Osteoblast (primary cell): ENCODE measurements around the gene COG6. TPM values are rescaled to one million over a fixed set of nuclear protein-coding genes. Genes with fewer than 3 reads are reported as not detected.
A peak's percentile ranks its signal among the peaks of the same experiment; 100 is the strongest.

ENCODE experiments used
- DNase-seq: peaks from one replicate; pipeline ENCODE4 v3.0.0; 2011; ENCODE audit warnings: low spot score, mixed read lengths; ENCODE audit not compliant: insufficient read length; ENCODE audit errors: missing footprints
- H2AFZ ChIP-seq: 2 replicates; pipeline ENCODE4 v1.6.0; 2011; ENCODE audit warnings: mild to moderate bottlenecking, low read length
- H3K27ac ChIP-seq: 2 replicates; pipeline ENCODE4 v1.5.1; 2011; ENCODE audit warnings: mild to moderate bottlenecking, low read depth, low read length, moderate library complexity
- H3K27me3 ChIP-seq: 2 replicates; pipeline ENCODE4 v1.6.0; 2012; ENCODE audit warnings: mild to moderate bottlenecking, control low read depth, inconsistent platforms, low read length, moderate library complexity; ENCODE audit not compliant: insufficient read depth
- H3K36me3 ChIP-seq: 2 replicates; pipeline ENCODE4 v1.5.1; 2011; ENCODE audit warnings: mild to moderate bottlenecking, low read length, control low read depth, moderate library complexity; ENCODE audit not compliant: insufficient read depth
- H3K4me1 ChIP-seq: 2 replicates; pipeline ENCODE4 v1.5.1; 2011; ENCODE audit warnings: mild to moderate bottlenecking, low read length, control low read depth, moderate library complexity; ENCODE audit not compliant: insufficient read depth
- H3K4me2 ChIP-seq: 2 replicates; pipeline ENCODE4 v1.6.0; 2011; ENCODE audit warnings: mild to moderate bottlenecking, low read length; ENCODE audit not compliant: insufficient read depth
- H3K4me3 ChIP-seq: fragments of 200-600 bp; sonication (generic); 3 replicates; pipeline ENCODE4 v1.5.1; 2012; ENCODE audit warnings: mild to moderate bottlenecking, low read length, inconsistent platforms; ENCODE audit not compliant: insufficient read depth
- H3K79me2 ChIP-seq: 2 replicates; pipeline ENCODE4 v1.6.0; 2012; ENCODE audit warnings: mild to moderate bottlenecking, low read length, control low read depth, inconsistent platforms; ENCODE audit not compliant: insufficient read depth
- H3K9me3 ChIP-seq: 2 replicates; pipeline ENCODE4 v1.5.1; 2011; ENCODE audit warnings: low read depth, low read length, control low read depth
- H4K20me1 ChIP-seq: 2 replicates; pipeline ENCODE4 v1.6.0; 2012; ENCODE audit warnings: mild to moderate bottlenecking, low read length, control low read depth; ENCODE audit not compliant: insufficient read depth
- CTCF ChIP-seq: IDR thresholded peaks from 2 replicates; pipeline ENCODE4 v1.5.1; 2011; ENCODE audit warnings: mild to moderate bottlenecking, low read depth, low read length, moderate library complexity; ENCODE audit errors: extremely low read depth
- total RNA-seq: library from RNA; depleted of rRNA; stranded (reverse); fragments of >200 nt; gene quantifications from 2 replicates; pipeline ENCODE4 v1.2.3, GENCODE V29; 2012

Gene COG6
- total RNA-seq, 1 donor: 36.2 TPM

- H3K27me3 ChIP-seq: no peaks in the 10 kb centered on the region
- no peaks in the 10 kb centered on the region for H3K9me3 ChIP-seq
- H3K36me3 ChIP-seq: peaks cover 3% of the 10 kb centered on the region
- no peaks in the 10 kb centered on the region for H4K20me1 ChIP-seq
- no peaks in the 10 kb centered on the region for H3K4me1 ChIP-seq
- H3K4me2 ChIP-seq: no peak overlapping the region
- H3K79me2 ChIP-seq: no peaks in the 10 kb centered on the region
- no peak overlapping the region for H3K4me3 ChIP-seq
- H3K27ac ChIP-seq: no peak overlapping the region
- H2AFZ ChIP-seq: no peak overlapping the region
- no peak for DNase-seq
- no peak for TF ChIP-seq CTCF
Observed at GRCh38 chr13:39749528-39749927, 94.1 kb downstream of the COG6 start.

GRCh38 chr13:39751805-39752204 is 96.3 kb downstream of the COG6 start:
- no peak for DNase-seq
- no peak for TF ChIP-seq CTCF
- H2AFZ ChIP-seq: no peak overlapping the region
- no peak overlapping the region for H3K4me2 ChIP-seq
- no peak overlapping the region for H3K27ac ChIP-seq
- H3K79me2 ChIP-seq: no peaks in the 10 kb centered on the region
- H3K4me1 ChIP-seq: no peaks in the 10 kb centered on the region
- H3K36me3 ChIP-seq: peaks cover 9% of the 10 kb centered on the region
- no peaks in the 10 kb centered on the region for H3K9me3 ChIP-seq
- no peak overlapping the region for H3K4me3 ChIP-seq
- no peaks in the 10 kb centered on the region for H4K20me1 ChIP-seq
- no peaks in the 10 kb centered on the region for H3K27me3 ChIP-seq

- Histone ChIP-seq H3K27ac (no peak overlapping the region), H3K9me3 (no peaks in the 10 kb centered on the region), H3K4me2 (no peak overlapping the region), H3K36me3 (peaks cover 3% of the 10 kb centered on the region), H3K4me1 (no peaks in the 10 kb centered on the region), H2AFZ (no peak overlapping the region), H3K79me2 (no peaks in the 10 kb centered on the region), H4K20me1 (no peaks in the 10 kb centered on the region), H3K4me3 (no peak overlapping the region), H3K27me3 (no peaks in the 10 kb centered on the region)
- DNase-seq: no peak
- TF ChIP-seq CTCF: no peak
Observed at GRCh38 chr13:39760521-39760920, 105.1 kb downstream of the COG6 start.

GRCh38 chr13:39765801-39766463 is 110.5 kb downstream of the COG6 start:
- H3K4me1 ChIP-seq: peaks cover 4% of the 10 kb centered on the region
- no peaks in the 10 kb centered on the region for H3K79me2 ChIP-seq
- no peak overlapping the region for H3K27ac ChIP-seq
- DNase-seq: peak; percentile 23
- no peak overlapping the region for H2AFZ ChIP-seq
- no peak overlapping the region for H3K4me3 ChIP-seq
- no peaks in the 10 kb centered on the region for H3K27me3 ChIP-seq
- H3K4me2 ChIP-seq: no peak overlapping the region
- no peaks in the 10 kb centered on the region for H3K36me3 ChIP-seq
- TF ChIP-seq CTCF: peak; percentile 45
- H3K9me3 ChIP-seq: no peaks in the 10 kb centered on the region
- H4K20me1 ChIP-seq: no peaks in the 10 kb centered on the region
